ENCODE data around the gene SENP5.
A peak's percentile ranks its signal among the peaks of the same experiment; 100 is the strongest.
"Not testable (repeated sequence)": the region's sequence is repeated elsewhere in the genome, so short reads cannot be mapped to it uniquely, and the experiment has no call there.

The SENP5 gene, protein sequence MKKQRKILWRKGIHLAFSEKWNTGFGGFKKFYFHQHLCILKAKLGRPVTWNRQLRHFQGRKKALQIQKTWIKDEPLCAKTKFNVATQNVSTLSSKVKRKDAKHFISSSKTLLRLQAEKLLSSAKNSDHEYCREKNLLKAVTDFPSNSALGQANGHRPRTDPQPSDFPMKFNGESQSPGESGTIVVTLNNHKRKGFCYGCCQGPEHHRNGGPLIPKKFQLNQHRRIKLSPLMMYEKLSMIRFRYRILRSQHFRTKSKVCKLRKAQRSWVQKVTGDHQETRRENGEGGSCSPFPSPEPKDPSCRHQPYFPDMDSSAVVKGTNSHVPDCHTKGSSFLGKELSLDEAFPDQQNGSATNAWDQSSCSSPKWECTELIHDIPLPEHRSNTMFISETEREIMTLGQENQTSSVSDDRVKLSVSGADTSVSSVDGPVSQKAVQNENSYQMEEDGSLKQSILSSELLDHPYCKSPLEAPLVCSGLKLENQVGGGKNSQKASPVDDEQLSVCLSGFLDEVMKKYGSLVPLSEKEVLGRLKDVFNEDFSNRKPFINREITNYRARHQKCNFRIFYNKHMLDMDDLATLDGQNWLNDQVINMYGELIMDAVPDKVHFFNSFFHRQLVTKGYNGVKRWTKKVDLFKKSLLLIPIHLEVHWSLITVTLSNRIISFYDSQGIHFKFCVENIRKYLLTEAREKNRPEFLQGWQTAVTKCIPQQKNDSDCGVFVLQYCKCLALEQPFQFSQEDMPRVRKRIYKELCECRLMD

GRCh38 chr3:196867507-196868296 is at the start of gene SENP5:
TSS of gene SENP5 (plus strand) at chr3:196867920. CDS start at chr3:196885182, 17,262 bp downstream.
- peak; percentile 89 to 93 for DNase-seq

- no peak for DNase-seq
Observed at GRCh38 chr3:196821806-196822355, 45.8 kb upstream of the SENP5 start.

DNA sequence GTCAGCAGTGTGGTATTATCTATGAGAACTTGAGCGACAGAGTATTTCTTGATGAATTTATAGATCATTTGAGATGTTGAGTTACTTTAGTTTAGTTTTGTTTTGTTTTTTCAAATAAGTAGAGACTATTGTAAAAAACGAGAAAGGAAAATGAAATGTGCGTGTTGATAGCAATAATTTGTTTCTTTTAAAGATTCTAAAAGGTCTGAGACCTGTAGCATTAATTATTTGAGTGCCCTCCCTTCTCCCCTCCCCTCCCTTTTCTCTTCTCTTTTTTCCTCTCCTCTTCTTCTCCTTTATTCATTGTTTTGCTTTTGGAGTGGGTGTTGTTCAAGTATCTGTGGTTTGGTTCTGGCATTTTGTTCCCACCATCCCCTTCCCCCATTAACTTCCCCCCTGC is 38.1 kb upstream of the SENP5 start:
- DNase-seq, result not testable (repeated sequence)

- DNase-seq, result no peak
Observed at GRCh38 chr3:196835086-196835485, 32.6 kb upstream of the SENP5 start.

- DNase-seq, result not testable (repeated sequence)
Observed at GRCh38 chr3:196836626-196837025, 31.1 kb upstream of the SENP5 start.

DNA sequence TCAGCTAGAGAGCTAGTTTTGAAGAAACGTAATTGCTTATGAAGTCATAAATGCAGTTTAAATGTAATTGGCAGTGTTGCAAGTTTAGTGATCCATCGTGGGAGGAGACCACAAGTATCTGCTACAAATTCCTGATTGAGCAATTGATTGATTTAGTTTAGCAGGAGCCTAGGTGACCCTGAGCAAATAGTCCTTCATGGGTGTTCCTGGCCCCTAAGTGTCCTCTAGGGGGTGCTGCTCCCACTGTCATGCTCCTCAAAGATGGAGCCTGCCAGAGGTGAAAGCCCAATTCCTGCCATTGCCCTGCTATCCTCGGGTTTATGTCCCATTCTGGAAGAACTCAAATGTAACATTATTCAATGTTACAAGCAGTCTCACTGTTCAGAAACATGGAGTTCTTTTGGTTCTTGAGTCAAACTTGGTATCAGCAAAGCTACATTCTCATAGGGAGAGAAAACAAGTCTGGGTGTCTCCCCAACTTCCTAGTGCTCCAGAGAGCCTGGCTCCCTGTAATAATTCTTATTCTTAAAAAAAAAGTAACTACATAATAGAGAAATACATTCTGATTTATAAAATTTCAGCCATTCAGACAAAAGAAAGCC is 29.8 kb upstream of the SENP5 start:
- DNase-seq, result peak; percentile 77 to 79

DNA sequence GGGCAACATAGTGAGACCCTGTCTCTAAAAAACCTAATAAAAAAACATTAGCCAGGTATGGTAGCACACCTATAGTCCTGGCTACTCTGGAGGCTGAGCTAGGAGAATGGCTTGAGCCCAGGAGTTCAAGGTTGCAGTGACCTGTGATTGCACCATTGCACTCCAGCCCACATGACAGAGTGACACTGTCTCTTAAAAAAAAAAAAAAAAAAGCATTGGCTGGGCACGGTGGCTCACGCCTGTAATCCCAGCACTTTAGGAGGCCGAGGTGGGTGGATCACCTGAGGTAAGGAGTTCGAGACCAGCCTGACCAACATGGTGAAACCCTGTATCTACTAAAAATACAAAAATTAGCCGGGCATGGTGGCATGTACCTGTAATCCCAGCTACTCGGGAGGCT is 28.4 kb upstream of the SENP5 start:
- not testable (repeated sequence) for DNase-seq

GRCh38 chr3:196842567-196843434 is 24.9 kb upstream of the SENP5 start:
- DNase-seq, result no peak

DNA sequence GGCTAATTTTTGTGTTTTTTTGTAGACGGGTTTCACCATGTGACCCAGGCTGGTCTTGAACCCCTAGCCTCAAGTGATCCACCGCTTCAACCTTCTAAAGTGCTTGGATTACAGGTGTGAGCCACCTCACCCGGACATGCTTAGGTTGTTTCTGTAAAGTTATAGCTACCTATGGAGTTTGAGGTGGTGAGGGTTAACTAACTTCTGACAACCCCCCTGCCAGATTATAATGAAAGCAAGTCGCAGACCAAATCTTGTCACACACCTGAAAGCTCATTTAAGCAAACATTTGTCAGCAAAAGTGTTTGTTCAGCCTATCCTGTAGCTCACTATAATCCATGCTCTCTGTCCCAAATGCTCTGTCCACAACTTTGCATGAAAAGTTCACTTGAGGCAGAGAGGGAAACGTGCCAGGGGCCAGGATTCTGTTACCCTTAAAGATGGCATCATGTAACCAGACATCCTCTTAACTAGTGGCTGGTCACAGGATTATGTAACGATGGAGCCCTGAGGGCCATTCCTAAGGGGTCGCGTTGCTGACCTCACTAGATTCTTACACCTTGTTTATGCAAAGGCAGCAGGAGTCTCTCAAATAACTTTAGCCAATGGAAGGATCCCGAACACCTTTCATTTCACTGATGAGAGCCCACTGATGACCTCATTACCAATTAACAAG is 24.1 kb upstream of the SENP5 start:
- no peak for DNase-seq

- DNase-seq, result not testable (repeated sequence)
Observed at GRCh38 chr3:196844235-196845219, 23.2 kb upstream of the SENP5 start.

DNA sequence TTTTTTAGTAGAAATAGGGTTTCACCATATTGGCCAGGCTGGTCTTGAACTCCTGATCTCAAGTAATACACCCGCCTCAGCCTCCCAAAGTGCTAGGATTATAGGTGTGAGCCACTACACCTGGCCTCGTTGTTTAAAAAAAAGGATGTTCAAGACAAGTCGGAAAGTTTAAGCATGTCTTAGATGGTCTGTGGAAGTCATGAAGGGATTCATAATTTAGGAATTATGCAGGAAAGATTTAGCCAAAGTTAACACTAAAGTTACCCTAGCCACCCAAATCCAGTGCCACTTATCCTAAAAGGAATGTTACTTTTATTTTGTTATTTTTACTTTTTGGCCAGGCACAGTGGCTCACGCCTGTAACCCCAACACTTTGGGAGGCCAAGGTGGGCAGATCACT is 19.3 kb upstream of the SENP5 start:
- DNase-seq, result not testable (repeated sequence)

- no peak for DNase-seq
Observed at GRCh38 chr3:196849180-196849741, 18.5 kb upstream of the SENP5 start.

- not testable (repeated sequence) for DNase-seq
Observed at GRCh38 chr3:196863000-196863399, 4.7 kb upstream of the SENP5 start.

GRCh38 chr3:196867155-196867506 is 589 bp upstream of the SENP5 start:
- no peak for DNase-seq

DNA sequence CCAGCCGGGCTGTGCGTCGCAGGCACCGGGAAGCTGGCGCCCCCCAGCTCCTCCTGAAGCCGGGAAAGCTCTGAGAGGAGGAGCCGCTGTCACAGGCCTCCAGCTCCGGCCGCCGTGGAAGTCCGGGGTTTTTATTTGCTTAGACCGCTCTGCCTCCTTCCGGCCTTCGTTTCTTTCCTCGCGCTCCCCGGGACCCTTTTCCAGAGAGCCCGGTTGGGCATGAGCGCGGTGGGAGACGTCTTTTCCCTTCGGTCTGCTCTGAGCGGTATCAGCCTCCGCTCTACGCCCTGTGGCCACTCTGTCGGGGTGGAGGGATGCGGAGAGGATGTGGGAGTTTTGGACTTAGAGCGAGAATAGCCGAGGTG is 559 bp downstream of the SENP5 start:
- DNase-seq, result peak; percentile 41 to 52

GRCh38 chr3:196872316-196872715 is 4.6 kb downstream of the SENP5 start:
- no peak for DNase-seq

DNA sequence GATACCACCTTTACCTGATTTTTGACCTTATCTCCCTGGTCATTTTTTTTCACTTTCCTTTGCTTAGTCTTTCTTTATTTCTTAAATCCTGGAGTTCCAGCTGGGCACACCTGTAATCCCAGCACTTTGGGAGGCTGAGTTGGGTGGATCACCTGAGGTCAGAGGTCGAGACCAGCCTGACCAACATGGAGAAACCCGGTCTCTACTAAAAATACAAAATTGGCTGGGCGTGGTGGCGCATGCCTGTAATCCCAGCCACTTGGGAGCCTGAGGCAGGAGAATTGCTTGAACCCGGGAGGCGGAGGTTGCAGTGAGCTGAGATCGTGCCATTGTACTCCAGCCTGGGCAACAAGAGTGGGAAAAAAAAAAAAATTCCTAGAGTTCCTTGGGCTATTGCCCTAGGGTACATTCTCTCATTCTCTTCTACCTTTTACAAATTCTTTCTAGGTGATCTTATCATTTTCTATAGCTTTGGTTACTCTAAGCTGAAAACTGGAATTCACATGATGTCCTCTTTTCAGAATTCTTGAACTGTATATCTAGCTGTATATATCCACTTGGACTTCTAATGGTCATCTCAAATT is 6.9 kb downstream of the SENP5 start:
- not testable (repeated sequence) for DNase-seq

GRCh38 chr3:196875258-196875657 is 7.5 kb downstream of the SENP5 start:
- no peak for DNase-seq

GRCh38 chr3:196883361-196883760 is 15.6 kb downstream of the SENP5 start:
- DNase-seq, result peak; percentile 31 to 35

Measured in activated T-cell treated with anti-CD3 and anti-CD28 coated beads, Interleukin-2, amount 50 U/mL, for 48 hours (primary cell).